Anterior cingulate cortex (tissue), 58 donors: ENCODE results near the gene CFAP61.
"Not testable (repeated sequence)": the region's sequence is repeated elsewhere in the genome, so short reads cannot be mapped to it uniquely, and the experiment has no call there.

Experiments
- DNase-seq, 58 donors: peaks; one replicate each; lab custom pipeline; 2025; lab: John Stamatoyannopoulos, UW

CFAP61 gene

DNA sequence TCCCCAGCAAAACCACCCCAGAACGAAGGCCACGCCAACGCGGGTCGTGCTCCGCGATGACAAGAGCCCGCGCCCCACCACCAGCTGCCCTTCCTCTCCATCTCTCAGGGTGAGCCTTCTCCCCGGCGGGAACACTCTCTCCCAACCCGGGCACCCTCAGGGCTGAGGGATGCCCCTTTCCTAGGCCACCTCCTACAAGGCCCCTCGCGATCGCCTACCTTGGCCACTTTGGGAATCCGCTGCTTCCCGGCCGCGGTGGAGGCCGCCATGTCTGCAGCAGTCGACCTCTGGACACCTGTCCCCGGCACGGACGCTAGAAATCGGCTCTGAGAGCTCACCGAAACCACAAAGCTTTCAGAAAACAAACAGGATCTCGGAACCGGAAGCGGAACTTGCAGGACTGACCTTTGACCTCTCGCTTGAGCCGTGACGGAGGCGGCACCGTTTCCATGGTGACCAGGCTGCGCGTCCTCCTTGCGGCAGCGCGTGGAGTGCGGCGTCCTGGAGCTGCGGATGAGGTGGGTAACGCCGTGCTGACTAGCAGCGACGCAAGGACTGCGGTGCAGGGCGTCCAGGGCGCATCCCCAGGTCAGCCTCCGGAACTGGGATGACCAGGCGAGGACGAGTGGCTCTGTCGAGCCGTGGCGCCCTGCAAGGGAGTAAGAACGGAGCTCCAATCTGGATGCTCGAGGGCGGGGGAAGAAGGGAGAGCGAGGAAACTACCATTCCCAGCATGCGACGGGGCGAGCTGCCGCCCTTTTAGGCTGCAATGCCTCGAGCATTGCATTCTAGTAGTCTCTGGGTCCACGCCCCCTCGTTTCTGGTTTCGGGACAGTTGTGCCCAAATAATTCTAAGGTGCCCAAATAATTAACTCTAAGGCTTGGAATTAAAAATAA is at the start of gene CFAP61, which contains the start of gene CRNKL1:
Gene CFAP61 (plus strand): TSS at position 459 of the 897 bp plus-strand sequence. CDS start 4,122 bp downstream, outside the sequence.
Gene CRNKL1 (minus strand): TSS at position 393 of the 897 bp plus-strand sequence. CDS start 124 bp downstream, at position 269.
- DNase-seq = peak; percentile 83 to 98 (median 95)

DNA sequence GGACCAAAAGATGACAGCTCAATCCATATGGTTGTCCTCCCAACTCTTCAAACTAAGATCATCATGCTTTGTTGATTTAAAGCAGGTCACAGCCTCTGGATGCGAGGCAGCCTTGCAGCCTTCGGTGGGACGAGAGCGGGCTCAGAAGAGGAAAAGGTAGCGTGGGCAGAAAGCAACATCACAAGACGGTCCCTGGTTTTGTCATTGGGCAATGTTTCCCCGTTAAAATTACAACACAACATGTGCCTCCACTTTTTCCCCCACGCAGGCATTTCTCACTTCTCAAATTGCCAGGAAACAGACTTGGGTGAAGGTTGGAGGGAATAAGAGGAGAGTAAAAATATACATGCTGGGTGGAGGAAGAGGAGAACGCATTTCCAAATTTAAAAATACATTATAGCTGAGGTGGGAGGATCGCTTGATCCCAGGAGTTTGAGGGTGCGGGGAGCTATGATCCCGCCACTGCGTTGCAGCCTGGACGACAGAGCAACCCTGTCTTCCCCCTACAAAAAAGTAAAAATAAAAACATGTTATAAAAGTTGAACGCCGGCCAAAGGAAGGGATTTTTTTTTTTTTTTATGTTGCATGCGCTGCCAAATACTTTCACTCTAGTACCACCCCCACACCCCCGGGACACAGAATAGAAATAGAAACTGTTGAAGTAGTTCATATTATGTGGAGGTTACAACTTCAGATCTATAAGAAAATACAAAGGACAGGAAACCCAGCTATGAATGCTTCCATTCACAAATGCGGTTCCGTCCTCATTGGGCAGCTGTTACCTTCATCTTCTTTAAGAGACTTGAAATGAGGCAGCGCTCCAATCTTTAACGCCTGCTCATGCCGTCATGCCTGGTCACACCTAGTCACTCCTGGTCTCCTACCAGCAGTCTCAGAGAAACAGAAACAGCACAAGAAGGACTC is 49.0 kb upstream of the CFAP61 start:
- peak in 24 of 58 donors; percentile 20 to 72 (median 39) for DNase-seq

- DNase-seq = not testable (repeated sequence)
These were observed 48.4 kb upstream of the CFAP61 start for GRCh38 chr20:20003955-20004322.

DNA sequence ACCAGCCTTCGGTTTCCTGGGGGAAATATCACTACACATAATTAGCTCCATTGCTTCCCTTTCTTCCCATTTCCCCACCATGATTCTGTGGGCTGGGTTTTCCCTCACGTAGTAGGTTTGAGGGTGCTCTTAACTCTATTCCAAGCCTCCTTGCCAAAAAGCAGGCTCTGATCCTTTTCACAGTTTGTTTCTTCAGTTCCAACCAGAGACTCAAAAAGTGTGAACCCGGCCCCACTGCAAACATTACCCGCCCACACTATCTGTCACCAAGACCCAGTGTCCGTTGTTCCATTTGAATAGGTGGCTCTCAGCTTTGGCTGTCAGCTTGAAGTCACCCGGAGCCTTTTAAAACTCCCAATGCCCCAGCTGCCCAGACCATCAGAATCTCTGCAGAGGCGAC is 47.0 kb upstream of the CFAP61 start:
- DNase-seq = no peak

GRCh38 chr20:20009784-20010253 is 42.5 kb upstream of the CFAP61 start:
- DNase-seq = peak in 6 of 58 donors; percentile 20 to 46 (median 27)

- peak in 2 of 58 donors; percentile 53 to 66 for DNase-seq
These were observed 41.5 kb upstream of the CFAP61 start for GRCh38 chr20:20010639-20011500.

- DNase-seq = peak in 14 of 58 donors; percentile 30 to 84 (median 45)
These were observed 39.8 kb upstream of the CFAP61 start for GRCh38 chr20:20012541-20012940.

GRCh38 chr20:20014659-20015058 is 37.7 kb upstream of the CFAP61 start:
- DNase-seq = no peak

DNA sequence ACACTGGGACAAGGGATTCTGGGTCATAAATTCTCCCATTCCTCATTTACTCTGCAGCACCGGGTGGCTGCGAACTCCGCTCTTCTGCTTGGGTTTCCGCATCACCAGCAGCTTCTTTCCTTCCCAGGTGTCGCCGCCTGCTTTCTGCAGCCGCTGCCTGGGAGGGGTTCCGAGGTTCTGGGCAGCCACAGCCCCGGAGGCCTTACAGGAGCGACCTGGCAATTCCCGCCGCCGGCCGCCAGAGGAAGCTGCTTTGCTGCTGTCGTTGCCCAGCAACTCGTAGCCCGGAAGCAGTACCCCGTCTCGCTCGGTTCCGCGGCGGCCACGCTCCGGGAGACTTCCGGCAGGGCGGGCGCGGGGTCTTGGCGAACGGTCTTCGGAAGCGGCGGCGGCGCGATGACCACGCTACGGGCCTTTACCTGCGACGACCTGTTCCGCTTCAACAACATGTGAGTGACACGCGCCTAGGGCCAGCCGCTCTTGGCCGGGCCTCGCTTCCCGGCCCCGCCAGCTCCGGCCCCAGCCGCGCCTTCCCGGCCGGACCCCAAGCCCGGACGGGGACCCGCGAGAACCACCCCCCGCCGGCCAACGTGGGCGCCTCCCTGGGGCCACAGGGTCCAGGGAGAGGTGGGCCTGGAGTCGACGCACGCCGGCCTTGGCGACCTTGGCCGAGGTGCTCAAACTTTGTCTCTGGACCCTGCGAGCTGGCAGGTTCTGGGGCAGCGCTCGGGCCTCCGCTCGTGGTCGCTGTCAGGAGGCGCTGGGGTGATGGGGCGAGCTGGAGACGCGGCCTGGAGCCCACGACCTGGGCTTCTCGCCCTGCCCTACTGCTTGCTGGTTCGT is 35.1 kb upstream of the CFAP61 start, which contains the start of gene NAA20:
Gene NAA20 (plus strand): TSS at position 362 of the 843 bp plus-strand sequence. CDS start 35 bp downstream, at position 397.
- DNase-seq = peak; percentile 46 to 96 (median 90)

DNA sequence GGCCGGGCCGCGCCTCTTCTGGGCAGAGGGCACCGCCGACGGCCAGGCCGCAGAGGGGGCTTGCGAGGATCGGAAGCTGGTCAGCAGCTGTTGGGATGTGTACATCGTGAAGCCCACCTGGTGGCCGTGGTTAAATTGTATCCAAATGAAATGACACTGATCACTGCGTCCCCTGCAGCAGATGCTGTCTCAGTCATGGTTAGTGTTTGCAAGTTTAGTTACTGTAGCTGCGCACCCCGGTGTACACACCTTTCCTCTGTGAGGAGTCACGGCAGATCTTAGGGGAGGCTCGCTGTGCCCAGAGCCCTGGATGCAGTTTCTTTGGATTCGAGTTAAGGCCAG is 34.5 kb upstream of the CFAP61 start:
- no peak for DNase-seq

GRCh38 chr20:20018366-20018765 is 34.0 kb upstream of the CFAP61 start:
- no peak for DNase-seq

DNA sequence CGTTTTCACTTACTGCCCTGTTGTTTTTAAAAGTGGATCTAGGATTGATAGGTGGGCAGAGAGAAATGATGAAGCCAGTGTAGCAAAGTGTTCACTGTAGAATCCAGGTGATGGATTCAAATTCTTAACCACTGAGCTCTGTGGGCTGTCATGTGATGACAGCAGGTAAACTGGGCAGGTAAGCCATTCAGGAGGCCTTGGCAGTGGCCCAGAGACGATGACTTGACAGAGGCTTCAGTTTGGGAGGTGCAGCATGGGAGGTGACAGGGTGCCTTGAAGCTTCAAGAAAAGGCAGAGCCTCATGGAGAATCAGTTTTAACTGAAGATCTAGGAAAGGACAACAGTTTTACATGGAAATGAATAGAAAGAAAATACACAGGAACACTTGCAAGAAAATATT is 33.2 kb upstream of the CFAP61 start:
- DNase-seq = no peak

DNA sequence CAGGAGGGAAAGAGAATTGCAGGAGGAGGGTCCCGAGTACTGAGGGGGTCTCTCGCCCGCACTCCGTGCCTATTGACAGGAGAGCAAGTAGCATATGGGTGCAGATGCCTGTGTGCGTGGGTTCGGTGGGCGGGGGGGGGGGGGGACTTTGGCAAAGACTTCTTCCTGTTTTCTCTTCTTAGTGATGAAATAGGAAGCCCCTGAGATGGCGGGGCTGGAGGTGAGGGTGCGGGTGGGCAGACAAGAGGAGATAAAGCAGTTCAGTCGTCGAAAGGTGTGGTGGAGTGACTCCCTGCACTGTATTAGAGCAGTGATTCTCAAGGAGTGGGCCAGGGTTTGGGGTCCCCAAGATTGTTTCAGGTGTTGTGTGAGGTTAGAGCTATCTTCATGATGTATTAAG is 31.4 kb upstream of the CFAP61 start:
- no peak for DNase-seq

DNA sequence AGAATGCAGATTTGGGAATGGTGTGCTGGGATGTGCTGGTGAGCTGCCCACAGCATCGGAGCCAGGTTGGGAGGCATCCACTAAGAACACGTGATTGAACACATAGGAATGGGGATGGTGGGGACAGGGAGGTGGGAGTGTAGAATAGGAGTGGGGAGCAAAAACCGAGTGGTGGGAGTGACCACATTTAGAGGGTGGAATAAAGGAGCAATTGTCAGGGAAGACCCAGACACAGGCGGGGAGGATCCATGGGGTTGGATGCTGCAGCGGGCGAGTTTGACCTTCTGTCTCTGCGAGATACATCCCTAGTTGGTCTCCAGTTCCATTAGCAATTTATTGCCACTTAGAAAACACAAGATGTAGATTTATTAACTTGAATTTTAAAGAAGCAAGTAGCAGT is 30.5 kb upstream of the CFAP61 start:
- no peak for DNase-seq

GRCh38 chr20:20022498-20022897 is 29.8 kb upstream of the CFAP61 start:
- no peak for DNase-seq

- no peak for DNase-seq
These were observed 28.9 kb upstream of the CFAP61 start for GRCh38 chr20:20023395-20023794.

- DNase-seq = no peak
These were observed 27.4 kb upstream of the CFAP61 start for GRCh38 chr20:20024942-20025341.

DNA sequence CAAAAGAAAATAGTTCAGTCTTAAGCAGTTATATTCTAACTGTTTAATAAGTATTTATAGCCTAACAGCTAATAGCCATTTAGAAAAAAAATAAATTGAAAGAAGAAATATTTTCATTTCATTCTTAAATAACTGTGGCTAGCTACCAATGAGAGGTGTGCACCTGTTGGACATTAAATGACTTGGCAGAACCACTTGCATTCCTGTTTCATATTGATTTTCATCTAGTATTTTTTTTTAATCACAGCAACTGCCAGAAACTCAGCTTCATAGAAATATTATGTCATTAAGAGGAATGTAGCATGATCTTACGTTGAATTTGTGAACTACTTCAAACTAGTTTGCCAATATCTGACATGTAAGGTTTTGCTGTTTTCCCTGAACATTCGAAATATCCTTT is 25.0 kb upstream of the CFAP61 start:
- DNase-seq = no peak

- DNase-seq = no peak
These were observed 20.5 kb upstream of the CFAP61 start for GRCh38 chr20:20031790-20032189.
